H9 (cell line): ENCODE results near the gene DBN1. TPM values are rescaled to one million over a fixed set of nuclear protein-coding genes. Genes with fewer than 3 reads are reported as not detected.

ENCODE experiments used
- DNase-seq: peaks from one replicate; pipeline ENCODE4 v3.0.0-alpha.2; 2017
- H2AFZ ChIP-seq: one replicate; pipeline ENCODE4 v1.6.1; 2013; ENCODE audit warnings: mild to moderate bottlenecking, low read length, control low read depth, moderate library complexity
- H2AK5ac ChIP-seq: 2 replicates; pipeline ENCODE4 v1.6.1; 2013; ENCODE audit warnings: low read length, control low read depth, mixed read lengths; ENCODE audit not compliant: insufficient read length
- H2BK120ac ChIP-seq: one replicate; pipeline ENCODE4 v1.6.1; 2013; ENCODE audit warnings: low read depth, mild to moderate bottlenecking, low read length, control low read depth, inconsistent platforms; ENCODE audit not compliant: poor library complexity, severe bottlenecking
- H2BK12ac ChIP-seq: 2 replicates; pipeline ENCODE4 v1.6.1; 2013; ENCODE audit warnings: low read length, control low read depth, mixed read lengths, low read depth; ENCODE audit not compliant: insufficient read length
- H2BK15ac ChIP-seq: 2 replicates; pipeline ENCODE4 v1.6.1; 2013; ENCODE audit warnings: low read depth, low read length, control low read depth
- H2BK20ac ChIP-seq: one replicate; pipeline ENCODE4 v1.6.1; 2013; ENCODE audit warnings: low read depth, mild to moderate bottlenecking, low read length, control low read depth, inconsistent platforms; ENCODE audit not compliant: poor library complexity, severe bottlenecking
- H2BK5ac ChIP-seq: 2 replicates; pipeline ENCODE4 v1.6.1; 2013; ENCODE audit warnings: low read length, control low read depth, mixed read lengths; ENCODE audit not compliant: insufficient read length
- H3K14ac ChIP-seq: 2 replicates; pipeline ENCODE4 v1.6.1; 2013; ENCODE audit warnings: low read length, control low read depth; ENCODE audit not compliant: insufficient read depth
- H3K18ac ChIP-seq: 2 replicates; pipeline ENCODE4 v1.6.1; 2013; ENCODE audit warnings: low read depth, mild to moderate bottlenecking, mixed read lengths, low read length, control low read depth; ENCODE audit not compliant: insufficient read length
- H3K23ac ChIP-seq: 2 replicates; pipeline ENCODE4 v1.6.1; 2013; ENCODE audit warnings: low read length, control low read depth, mixed read lengths, low read depth; ENCODE audit not compliant: insufficient read length
- H3K23me2 ChIP-seq: 2 replicates; pipeline ENCODE4 v1.6.1; 2013; ENCODE audit warnings: low read depth, mild to moderate bottlenecking, mixed read lengths, low read length, control low read depth; ENCODE audit not compliant: insufficient read length, poor library complexity, severe bottlenecking
- H3K27ac ChIP-seq: 2 replicates; pipeline ENCODE4 v1.5.1; 2013; ENCODE audit warnings: low read length, control low read depth, mixed read lengths, low read depth; ENCODE audit not compliant: insufficient read length
- H3K27me3 ChIP-seq: 2 replicates; pipeline ENCODE4 v1.6.1; 2013; ENCODE audit warnings: low read length, control low read depth, inconsistent platforms; ENCODE audit not compliant: insufficient read depth
- H3K4ac ChIP-seq: 2 replicates; pipeline ENCODE4 v1.6.1; 2013; ENCODE audit warnings: low read depth, mild to moderate bottlenecking, control low read depth, inconsistent platforms, low read length, moderate library complexity
- H3K4me1 ChIP-seq: 2 replicates; pipeline ENCODE4 v1.6.1; 2013; ENCODE audit warnings: low read length, control low read depth, inconsistent platforms; ENCODE audit not compliant: insufficient read depth
- H3K4me2 ChIP-seq: 2 replicates; pipeline ENCODE4 v1.6.1; 2013; ENCODE audit warnings: low read length, control low read depth, mixed read lengths; ENCODE audit not compliant: insufficient read length, insufficient read depth
- H3K56ac ChIP-seq: 2 replicates; pipeline ENCODE4 v1.6.1; 2013; ENCODE audit warnings: low read depth, mild to moderate bottlenecking, mixed read lengths, low read length, control low read depth; ENCODE audit not compliant: insufficient read length
- H3K79me1 ChIP-seq: 2 replicates; pipeline ENCODE4 v1.6.1; 2013; ENCODE audit warnings: low read depth, mild to moderate bottlenecking, moderate library complexity, low read length, control low read depth, inconsistent platforms; ENCODE audit not compliant: insufficient read depth, poor library complexity, severe bottlenecking
- H3K79me2 ChIP-seq: 2 replicates; pipeline ENCODE4 v1.6.1; 2013; ENCODE audit warnings: low read length, control low read depth, inconsistent platforms; ENCODE audit not compliant: insufficient read depth
- H3K9ac ChIP-seq: 2 replicates; pipeline ENCODE4 v1.6.1; 2013; ENCODE audit warnings: low read length, control low read depth, mixed read lengths; ENCODE audit not compliant: insufficient read length; ENCODE audit errors: extremely low read depth
- H3K9me3 ChIP-seq: one replicate; pipeline ENCODE4 v1.6.1; 2013; ENCODE audit warnings: low read depth, low read length, inconsistent platforms; ENCODE audit not compliant: control insufficient read depth
- H3T11ph ChIP-seq: one replicate; pipeline ENCODE4 v1.6.1; 2013; ENCODE audit warnings: mild to moderate bottlenecking, low read length, control low read depth, inconsistent platforms
- H4K20me1 ChIP-seq: one replicate; pipeline ENCODE4 v1.6.1; 2013; ENCODE audit not compliant: control insufficient read depth, insufficient read length, insufficient read depth
- H4K5ac ChIP-seq: 2 replicates; pipeline ENCODE4 v1.6.1; 2013; ENCODE audit warnings: low read depth, mild to moderate bottlenecking, mixed read lengths, low read length, control low read depth; ENCODE audit not compliant: insufficient read length
- H4K8ac ChIP-seq: replicated peaks from 2 replicates; pipeline ENCODE4 v1.6.1; 2013; ENCODE audit warnings: low read length, control low read depth, mixed read lengths, low read depth; ENCODE audit not compliant: insufficient read length
- H4K91ac ChIP-seq: 2 replicates; pipeline ENCODE4 v1.6.1; 2013; ENCODE audit warnings: low read depth, mild to moderate bottlenecking, moderate library complexity, mixed read lengths, low read length, control low read depth; ENCODE audit not compliant: insufficient read length
- H3K27ac Mint-ChIP-seq, 3 experiments: 2 replicates in 2 of 3; 3 replicates in 1 of 3; pipeline ENCODE4 v1.8.0; 2020 to 2021; ENCODE audit warnings: mixed read lengths in 3 of 3, mild to moderate bottlenecking in 1 of 3, moderate library complexity in 1 of 3
- H3K27me3 Mint-ChIP-seq: 2 replicates; pipeline ENCODE4 v1.8.0; 2021; ENCODE audit warnings: low read depth, mild to moderate bottlenecking, moderate library complexity, mixed read lengths
- H3K36me3 Mint-ChIP-seq, 3 experiments: 2 replicates in 2 of 3; 3 replicates in 1 of 3; pipeline ENCODE4 v1.8.0; 2020 to 2021; ENCODE audit warnings: low read depth in 3 of 3, mixed read lengths in 3 of 3; ENCODE audit not compliant: insufficient read depth in 1 of 3
- H3K4me1 Mint-ChIP-seq, 2 experiments: 2 replicates each; pipeline ENCODE4 v1.8.0; 2020; ENCODE audit warnings: mixed read lengths in 2 of 2
- H3K4me3 Mint-ChIP-seq, 2 experiments: 2 replicates in 1 of 2; 3 replicates in 1 of 2; pipeline ENCODE4 v1.8.0; 2020 to 2021; ENCODE audit warnings: mild to moderate bottlenecking in 2 of 2, mixed read lengths in 2 of 2, moderate library complexity in 1 of 2
- H3K9me3 Mint-ChIP-seq, 2 experiments: 2 replicates in 1 of 2; 3 replicates in 1 of 2; pipeline ENCODE4 v1.8.0; 2020; ENCODE audit warnings: mild to moderate bottlenecking in 2 of 2, mixed read lengths in 2 of 2, moderate library complexity in 1 of 2
- CTCF ChIP-seq: fragments of 200-600 bp; sonication (generic); conservative IDR thresholded peaks from 3 replicates; pipeline ENCODE4 v1.8.0; 2021; ENCODE audit warnings: antibody characterized with exemption, mild to moderate bottlenecking
- WGBS: extraction: QIAGEN DNeasy Blood & Tissue Kit; methylation state at CpG from one replicate; pipeline ENCODE4 v1.1.7; 2013; ENCODE audit warnings: missing lambda C conversion rate, low lambda C conversion rate, mixed read lengths; ENCODE audit not compliant: insufficient read length; ENCODE audit errors: extremely low coverage; 5-methylcytosine and 5-hydroxymethylcytosine counted together
- total RNA-seq: library from RNA; stranded (reverse); gene quantifications from 2 replicates; pipeline ENCODE4 v1.2.1, GENCODE V29; 2021

The DBN1 gene
- total RNA-seq, 1 experiment from 2014 or later, result 340 TPM

GRCh38 chr5:177514541-177514940 lies 41.1 kb upstream of the DBN1 start:
- no CpG with 5 or more reads among the region's 11 CpGs for WGBS
- Mint-ChIP-seq H3K27me3 (peaks cover 3% of the 10 kb centered on the region; the same call in 1 of the 2 replicates), H3K4me3 (peak overlapping the region; percentile 40 to 96; a peak in 2 of 5 replicates), H3K9me3 (0 out of 5 replicates have a peak, but pooled peaks cover 0 to 3% of the 10 kb centered on the region in 2 experiments), H3K27ac (no peak overlapping the region), H3K36me3 (peaks cover 45 to 74% (median 63%) of the 10 kb centered on the region in 3 experiments), H3K4me1 (peaks cover 25 to 32% of the 10 kb centered on the region in 2 experiments)
- Histone ChIP-seq H2BK20ac (no peak overlapping the region), H2BK5ac (no peak overlapping the region), H3K23ac (no peak overlapping the region), H3K4me1 (no peaks in the 10 kb centered on the region), H2BK120ac (no peak overlapping the region), H2BK12ac (no peak overlapping the region), H3K27me3 (no peaks in the 10 kb centered on the region), H2BK15ac (no peak overlapping the region), H3K4ac (no peak overlapping the region), H3K4me2 (no peak overlapping the region), H4K91ac (no peak overlapping the region), H3K14ac (no peak overlapping the region), H3K23me2 (peaks cover 4% of the 10 kb centered on the region), H4K20me1 (no peaks in the 10 kb centered on the region), H3K9ac (no peak overlapping the region), H3K79me1 (peaks cover 6% of the 10 kb centered on the region), H3K27ac (no peak overlapping the region), H2AK5ac (no peak overlapping the region), H3K56ac (no peak overlapping the region), H3K18ac (no peak overlapping the region), H3K79me2 (peaks cover 5% of the 10 kb centered on the region; the same call in 1 of the 2 replicates), H2AFZ (no peak overlapping the region), H4K5ac (no peak overlapping the region), H3T11ph (no peak overlapping the region), H4K8ac (no peak overlapping the region), H3K9me3 (no peaks in the 10 kb centered on the region)
- no peak for DNase-seq
- TF ChIP-seq CTCF, result no peak
